GM18499 (cell line): ENCODE data around the gene ATAD3A.
A peak's percentile ranks its signal among the peaks of the same experiment; 100 is the strongest.
"Not testable (repeated sequence)": the region's sequence is repeated elsewhere in the genome, so short reads cannot be mapped to it uniquely, and the experiment has no call there.

Experiments
- ATAC-seq: cut with Tn5 transposase; IDR thresholded peaks from one replicate; pipeline ENCODE4 v1.9.1; 2021; ENCODE audit warnings: moderate number of reproducible peaks; ENCODE audit not compliant: insufficient read depth, unreplicated experiment

The ATAD3A gene

DNA sequence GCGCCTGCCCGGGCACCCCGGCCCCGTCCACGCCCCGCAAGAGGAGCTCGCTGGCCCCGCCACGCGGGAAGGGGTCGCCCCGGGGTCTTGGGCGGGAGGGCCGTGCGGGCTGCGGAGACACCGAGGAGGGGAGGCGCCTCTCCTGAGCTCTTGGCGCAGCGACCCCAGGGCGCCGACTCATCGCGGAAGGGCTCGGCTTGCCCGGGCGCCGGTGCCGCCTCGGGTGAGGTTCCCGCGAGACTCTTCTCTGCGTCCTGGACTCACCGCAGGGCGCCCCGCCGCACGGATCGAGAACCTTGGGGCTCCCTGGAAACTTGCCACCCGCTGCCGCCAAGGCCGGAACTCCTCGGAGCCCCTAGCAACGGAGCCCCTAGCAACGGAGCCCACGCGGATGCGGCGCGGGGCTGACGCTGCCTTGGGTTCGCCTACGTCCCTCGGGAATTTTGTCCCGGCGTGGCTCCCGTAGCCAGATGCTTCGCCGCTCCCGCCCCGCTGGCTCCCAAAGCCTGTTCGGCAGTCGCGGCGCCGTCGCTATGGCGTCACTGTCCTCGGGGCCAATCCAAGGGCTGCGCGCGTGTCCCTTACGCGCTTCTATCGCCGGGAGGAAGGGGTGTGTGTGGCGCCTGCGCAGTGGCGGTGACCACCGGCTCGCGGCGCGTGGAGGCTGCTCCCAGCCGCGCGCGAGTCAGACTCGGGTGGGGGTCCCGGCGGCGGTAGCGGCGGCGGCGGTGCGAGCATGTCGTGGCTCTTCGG is at the start of gene ATAD3A:
TSS of gene ATAD3A (plus strand) at position 630 of the 753 bp plus-strand sequence. CDS start at position 737, 107 bp downstream.
- ATAC-seq = peak; percentile 55

DNA sequence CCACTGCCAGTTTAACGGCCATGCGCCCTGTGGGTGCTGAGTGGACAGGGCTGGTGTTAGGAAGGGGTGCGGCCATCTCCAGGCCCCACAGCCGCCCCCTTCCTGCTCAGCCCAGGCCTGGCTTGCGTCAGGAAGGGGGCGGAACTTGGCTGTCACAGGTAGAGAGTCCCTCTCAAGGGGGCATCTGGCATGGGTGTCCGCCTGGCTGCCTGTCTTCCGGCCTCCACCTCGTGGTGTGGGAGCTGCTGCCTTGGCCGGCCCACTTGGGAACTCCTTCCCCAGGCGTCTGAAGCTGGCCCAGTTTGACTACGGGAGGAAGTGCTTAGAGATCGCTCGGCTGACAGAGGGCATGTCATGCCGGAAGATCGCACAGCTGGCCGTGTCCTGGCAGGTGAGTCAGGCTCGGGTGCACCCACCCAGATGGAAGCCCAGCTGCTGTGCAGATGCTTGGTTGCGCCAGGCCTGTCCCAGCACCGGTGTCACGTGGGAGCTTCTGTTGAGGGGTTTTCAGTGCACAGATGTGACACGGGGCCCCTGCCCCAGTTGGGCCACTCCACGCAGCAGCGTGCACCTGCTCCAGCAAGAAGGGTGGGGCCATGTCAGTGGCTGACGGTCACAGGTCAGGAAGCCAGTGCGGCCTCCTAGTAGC is 49.5 kb upstream of the ATAD3A start:
- no peak for ATAC-seq

DNA sequence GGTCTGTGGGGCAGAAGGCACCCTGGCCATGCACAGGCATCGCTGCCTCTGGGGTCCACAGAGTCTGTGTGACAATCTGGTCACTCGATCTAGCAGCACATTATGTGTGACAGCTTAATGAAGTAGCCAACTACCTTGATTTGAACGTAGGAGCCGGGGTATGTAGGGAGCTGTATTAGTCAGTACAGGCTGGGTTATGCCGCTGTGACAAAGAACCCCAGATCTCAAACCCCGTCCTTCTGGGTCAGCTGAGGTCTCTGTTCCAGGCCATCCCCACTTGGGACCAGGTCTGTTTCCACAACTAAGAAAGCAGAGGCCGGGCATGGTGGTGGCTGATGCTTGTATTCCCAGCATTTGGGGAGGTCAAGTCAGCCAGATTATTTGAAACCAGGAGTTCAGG is 48.6 kb upstream of the ATAD3A start:
- no peak for ATAC-seq

DNA sequence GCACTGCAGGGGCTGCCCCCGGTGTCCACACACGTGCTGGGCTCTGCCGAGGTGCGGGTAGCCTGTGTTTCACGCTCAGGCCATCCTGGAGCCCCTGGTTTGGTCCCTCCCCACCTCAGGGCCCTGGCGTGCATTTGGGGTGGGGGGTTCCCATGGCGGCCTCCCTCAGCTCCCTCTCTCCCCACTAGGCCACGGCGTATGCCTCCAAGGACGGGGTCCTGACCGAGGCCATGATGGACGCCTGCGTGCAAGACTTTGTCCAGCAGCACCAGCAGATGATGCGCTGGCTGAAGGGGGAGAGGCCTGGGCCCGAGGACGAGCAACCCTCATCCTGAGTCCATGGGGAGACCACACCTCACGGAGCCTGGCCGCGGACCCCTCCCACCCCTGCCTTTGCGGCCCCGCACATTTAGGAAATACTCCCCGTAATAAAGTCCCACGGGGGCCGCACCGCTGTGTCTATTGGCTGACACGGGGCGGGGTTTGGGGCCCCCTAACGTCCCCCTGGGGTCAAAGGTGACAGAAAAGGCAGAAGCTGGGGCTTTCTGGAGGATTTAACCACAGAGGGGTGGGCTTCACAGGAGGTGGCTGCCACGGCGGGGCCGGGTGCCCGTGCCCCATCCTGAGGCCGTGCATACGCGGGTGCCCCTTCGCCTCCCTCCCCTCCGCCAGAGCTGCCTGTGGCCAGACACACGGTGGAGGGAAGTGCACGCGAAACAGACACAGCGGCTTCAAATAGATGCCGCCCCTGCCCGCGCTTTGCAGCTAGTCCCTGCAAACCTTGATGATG is 43.6 kb upstream of the ATAD3A start:
- ATAC-seq = not testable (repeated sequence)

DNA sequence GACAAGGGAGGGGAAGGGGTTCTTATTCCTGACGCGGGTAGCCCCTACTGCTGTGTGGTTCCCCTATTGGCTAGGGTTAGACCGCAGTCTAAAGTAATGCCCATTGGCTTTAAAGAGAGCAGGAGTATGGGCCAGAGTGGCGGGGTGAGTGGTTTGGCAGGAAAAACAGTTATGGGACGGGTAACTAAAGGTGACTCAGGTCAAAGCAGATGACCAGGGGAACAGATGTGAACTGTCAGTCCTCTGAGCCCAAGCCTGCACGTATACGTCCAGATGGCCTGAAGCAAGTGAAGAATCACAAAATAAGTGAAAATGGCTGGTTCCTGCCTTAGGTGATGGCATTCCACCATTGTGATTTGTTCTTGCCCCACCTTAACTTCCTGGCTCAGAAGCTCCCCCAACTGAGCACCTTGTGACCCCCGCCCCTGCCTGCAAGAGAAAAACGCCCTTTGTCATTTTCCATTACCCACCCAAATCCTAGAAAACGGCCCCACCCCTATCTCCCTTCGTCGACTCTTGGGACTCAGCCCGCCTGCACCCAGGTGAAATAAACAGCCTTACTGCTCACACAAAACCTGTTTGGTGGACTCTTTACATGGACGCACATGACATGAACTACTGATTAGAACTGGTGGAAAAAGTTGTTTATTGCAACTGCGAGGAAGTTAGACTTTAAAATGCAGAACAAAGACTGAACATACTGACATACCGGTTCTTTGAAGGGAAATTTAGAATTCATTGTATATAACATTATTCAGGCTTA is 41.2 kb upstream of the ATAD3A start:
- ATAC-seq = no peak

DNA sequence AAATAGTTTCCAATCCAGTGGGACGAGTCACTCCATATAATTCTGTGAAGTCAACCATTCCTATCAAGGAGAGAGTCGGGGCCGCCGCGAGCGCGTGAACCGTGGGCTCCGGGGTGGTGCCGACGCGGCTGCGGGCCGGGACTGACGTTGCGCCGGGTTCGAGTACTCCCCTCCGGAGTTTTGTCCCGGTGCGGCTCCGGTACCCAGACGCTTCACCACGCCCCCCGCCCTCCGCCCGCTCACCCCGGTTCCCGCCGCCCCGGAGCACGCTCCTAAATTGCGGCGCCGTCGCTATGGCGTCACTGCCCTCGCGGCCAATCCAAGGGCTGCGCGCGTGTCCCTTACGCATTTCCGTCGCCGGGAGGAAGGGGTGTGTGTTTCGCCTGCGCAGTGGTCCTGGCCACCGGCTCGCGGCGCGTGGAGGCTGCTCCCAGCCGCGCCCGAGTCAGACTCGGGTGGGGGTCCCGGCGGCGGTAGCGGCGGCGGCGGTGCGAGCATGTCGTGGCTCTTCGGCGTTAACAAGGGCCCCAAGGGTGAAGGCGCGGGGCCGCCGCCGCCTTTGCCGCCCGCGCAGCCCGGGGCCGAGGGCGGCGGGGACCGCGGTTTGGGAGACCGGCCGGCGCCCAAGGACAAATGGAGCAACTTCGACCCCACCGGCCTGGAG is 40.4 kb upstream of the ATAD3A start, which contains the start of gene ATAD3B:
TSS of gene ATAD3B (plus strand) at position 377 of the 664 bp plus-strand sequence. CDS start at position 497, 120 bp downstream.
- ATAC-seq = no peak

DNA sequence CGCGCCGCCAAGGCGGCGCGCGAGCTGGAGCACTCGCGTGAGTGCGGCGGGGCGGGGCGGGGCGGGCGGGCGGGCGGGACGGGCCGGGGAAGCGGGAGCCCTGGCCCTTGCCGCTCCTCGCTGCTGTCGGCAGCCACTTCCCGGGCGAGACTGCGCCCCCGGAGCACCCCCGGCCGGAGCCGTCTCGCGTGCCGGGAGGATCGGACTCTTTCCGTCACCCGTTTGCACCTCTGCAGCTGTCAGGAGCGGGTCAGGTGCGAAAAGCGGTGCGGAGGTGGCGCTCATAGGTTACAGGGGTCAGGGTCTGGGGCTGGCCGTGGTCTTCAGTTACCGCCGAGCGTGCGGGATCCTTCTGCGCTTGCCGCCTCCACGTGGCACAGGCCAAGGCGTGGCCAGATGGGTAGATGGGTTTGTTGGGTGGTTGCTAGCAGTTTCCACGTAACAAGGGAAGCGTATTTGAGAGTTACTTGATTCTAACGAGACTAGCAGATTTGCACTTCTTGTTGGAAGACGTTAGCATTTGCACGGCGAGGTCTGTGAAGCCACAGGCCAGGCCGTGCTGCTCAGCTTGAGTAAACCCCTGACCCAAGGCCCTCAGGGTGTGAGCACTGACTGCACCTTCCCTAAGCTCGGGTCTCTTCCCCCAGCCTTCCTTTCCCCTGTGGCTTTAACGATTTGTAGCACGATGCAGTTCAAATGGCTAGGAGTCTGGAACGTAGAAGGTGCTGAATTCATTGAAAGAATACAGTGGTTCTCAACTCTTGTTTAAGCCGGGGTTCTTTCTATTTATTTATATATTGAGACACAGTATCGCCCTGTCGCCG is 39.7 kb upstream of the ATAD3A start:
- ATAC-seq = not testable (repeated sequence)

DNA sequence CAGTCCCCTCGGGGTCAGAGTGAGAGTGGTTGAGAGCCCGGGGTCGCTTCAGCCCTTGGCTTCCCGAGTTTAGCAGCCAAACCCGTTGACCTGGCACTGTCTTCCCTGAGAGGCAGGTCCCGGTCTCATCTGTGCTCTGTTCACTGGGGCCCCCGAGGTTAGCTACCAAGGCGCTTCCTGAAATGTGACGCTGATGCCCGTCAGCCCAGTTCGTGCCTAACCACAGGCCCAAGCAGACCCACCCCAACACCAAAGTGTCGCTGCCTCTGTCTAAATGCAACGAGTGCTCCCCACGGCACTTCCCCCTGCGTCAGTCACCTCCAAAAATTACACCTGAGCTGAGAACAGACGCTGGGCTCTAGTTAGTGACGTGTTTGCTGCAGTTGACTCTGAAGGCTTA is 36.0 kb upstream of the ATAD3A start:
- ATAC-seq = not testable (repeated sequence)

DNA sequence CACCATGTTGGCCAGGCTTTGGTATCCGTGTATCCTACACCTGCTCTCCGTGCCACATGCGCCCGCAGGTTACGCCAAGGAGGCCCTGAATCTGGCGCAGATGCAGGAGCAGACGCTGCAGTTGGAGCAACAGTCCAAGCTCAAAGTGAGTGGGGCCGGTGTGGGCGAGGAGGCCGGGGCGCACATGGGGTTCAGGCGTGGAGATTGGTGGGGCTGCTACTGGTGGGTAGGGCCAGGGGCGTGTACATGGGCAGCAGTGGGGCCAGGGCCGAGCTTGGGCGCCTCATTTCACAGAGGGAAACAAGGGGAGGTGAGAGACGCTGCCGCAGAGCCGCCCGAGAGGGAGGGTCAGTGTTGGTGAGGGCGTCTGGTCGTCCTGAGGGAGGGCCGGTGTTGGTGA is 34.8 kb upstream of the ATAD3A start:
- ATAC-seq = no peak

DNA sequence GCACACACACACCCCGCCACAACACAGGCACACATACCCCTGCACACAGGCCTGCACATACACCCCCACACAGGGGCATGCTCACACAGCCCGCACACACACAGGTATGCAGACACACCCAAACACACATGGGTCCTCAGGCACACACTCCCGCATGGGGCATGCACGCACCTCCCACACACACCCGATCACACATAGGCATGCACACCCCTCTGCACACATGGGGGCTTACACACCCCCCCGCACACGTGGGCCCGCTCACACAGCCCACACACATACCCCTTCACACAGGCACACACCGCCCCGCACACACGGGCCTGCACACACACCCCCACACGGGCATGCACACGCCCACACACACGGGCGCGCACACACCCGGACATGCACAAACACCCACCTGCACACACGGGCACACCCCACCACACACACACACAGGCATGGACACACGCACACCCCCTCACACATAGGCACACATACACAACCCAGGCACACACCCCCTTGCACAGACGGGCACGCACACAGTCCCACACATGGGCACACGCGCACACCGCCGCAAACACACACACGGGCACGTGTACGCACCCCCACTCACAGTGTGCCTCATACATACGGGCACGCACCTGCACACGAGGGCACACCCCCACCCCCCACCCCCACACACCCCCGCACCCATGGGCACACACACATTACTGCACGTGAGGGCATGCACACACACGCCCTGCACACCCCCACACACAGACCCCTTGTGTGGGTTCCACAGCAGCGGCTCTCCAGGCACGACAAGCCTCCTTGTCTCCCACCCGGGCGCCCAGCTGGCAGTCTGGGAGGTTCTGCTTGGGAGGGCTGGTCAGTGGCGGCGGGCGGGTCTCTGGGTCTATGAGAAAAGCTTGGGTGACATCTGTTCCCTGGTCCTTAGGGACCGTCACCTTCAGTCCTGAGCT is 32.1 kb upstream of the ATAD3A start:
- ATAC-seq = no peak

DNA sequence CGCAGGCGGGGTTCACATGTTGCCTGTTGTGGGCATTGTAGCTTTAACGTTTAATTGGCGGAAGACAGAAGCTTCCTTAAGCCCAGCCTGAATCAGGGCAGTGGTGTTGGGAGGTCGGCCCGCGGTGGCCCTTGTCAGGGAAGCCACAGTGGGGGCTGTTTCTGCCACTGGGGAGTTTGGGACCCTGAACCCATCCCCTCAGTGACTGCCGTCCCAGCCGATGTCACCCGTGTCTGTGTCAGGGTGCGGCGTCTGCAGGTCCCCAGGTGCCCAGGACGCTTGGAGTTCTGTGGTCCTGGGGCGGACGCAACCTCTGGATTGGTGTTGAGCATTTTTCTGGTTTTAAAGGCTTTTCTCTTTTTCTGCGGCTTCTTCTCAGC is 31.5 kb upstream of the ATAD3A start:
- not testable (repeated sequence) for ATAC-seq

DNA sequence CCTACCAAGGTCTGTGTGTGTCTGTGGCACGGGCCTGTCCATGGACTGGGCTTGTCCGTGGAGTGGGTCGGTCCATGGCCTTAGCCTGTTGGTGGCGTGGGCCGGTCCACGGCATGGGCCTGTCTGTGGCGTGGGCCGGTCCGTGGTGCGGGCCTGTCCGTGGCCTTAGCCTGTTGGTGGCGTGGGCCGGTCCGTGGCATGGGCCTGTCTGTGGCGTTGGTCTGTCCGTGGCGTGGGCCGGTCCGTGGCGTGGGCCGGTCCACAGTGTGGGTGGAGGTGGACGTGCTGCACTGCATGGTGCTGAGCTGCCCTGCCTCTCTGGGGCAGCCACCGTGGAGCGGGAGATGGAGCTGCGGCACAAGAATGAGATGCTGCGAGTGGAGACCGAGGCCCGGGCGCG is 30.2 kb upstream of the ATAD3A start:
- not testable (repeated sequence) for ATAC-seq

DNA sequence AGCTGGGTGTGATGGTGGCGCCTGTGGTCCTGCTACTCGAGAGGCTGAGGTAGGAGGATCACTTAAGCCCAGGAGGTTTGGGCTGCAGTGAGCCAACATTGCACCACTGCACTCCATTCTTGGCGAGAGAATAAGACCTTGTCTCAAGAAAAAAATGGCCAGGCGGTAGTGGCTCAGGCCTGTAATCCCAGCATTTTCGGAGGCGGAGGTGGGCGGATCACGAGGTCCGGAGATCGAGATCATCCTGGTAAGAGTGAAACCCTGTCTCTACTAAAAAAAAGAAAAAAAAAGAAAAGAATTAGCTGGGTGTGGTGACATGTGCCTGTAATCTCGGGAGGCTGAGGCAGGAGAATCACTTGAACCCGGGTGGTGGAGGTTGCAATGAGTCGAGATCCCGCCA is 29.1 kb upstream of the ATAD3A start:
- ATAC-seq = no peak

DNA sequence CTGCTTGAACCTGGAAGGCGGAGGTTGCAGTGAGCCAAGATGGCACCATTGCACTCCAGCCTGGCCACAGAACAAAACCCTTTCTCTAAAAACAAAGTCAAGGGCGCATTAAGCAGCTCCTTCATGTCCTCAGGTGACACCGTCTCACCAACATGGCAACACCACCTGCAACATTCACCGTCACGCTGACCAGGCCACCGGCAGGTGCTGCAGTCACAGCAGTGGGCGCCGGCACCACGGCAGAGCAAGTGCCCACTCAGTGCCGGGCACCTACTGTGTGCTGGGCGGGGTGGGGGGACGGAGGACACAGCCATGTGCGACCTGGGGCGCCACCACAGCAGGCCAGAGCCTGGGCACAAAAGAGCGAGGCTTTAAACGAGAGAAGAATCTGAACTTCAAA is 28.2 kb upstream of the ATAD3A start:
- ATAC-seq = no peak

DNA sequence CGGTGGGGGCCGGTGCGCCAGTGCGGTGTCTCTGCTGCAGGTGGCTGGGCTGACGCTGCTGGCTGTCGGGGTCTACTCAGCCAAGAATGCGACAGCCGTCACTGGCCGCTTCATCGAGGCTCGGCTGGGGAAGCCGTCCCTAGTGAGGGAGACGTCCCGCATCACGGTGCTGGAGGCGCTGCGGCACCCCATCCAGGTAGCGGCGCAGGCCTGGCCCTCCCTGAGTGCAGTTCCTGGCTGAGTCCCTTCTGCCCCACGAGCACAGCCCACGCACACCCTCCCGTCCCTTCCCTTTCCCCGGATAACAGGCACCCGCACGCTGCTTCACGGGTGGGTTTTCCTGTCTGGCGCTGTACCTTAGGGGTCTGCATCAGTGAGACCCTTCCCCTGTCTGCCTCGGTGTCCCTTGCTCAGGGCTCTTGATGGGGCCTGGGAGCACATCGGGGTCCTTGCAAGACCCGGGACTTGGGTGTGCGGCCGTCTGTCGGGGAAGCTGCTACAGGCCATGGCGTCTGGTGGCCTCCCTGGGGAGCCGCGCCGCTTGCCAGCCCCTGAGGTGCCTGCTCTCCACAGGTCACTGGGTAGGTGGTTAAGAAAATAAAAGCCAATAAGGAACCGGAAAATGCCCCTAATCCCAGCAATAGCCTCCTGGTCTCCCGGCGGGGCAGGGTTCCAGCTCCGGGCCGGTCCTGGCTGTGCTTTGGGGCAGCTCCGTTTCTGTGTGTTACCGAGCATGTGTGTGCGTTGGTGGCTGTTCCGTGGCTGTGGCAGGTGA is 26.8 kb upstream of the ATAD3A start:
- not testable (repeated sequence) for ATAC-seq

DNA sequence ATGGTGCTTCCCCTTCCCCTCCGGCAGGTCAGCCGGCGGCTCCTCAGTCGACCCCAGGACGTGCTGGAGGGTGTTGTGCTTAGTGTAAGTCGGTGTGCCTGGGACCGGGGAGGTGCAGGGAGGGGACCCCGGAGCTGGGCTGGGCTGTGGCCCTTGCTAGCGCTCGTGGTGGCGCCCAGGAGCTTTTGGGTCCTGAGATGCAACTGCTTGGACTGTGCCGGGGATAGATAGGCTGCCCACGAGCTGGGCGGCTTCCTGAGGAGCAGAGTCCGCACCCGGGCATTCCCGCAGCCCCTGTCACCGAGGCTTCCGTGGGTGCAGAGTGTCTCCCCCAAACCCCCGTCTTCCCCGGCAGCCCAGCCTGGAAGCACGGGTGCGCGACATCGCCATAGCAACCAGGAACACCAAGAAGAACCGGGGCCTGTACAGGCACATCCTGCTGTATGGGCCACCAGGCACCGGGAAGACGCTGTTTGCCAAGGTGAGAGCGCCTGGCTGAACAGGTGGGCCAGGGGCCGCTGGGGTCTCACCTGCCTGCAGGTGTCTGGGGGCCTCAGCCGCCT is 26.1 kb upstream of the ATAD3A start:
- not testable (repeated sequence) for ATAC-seq

DNA sequence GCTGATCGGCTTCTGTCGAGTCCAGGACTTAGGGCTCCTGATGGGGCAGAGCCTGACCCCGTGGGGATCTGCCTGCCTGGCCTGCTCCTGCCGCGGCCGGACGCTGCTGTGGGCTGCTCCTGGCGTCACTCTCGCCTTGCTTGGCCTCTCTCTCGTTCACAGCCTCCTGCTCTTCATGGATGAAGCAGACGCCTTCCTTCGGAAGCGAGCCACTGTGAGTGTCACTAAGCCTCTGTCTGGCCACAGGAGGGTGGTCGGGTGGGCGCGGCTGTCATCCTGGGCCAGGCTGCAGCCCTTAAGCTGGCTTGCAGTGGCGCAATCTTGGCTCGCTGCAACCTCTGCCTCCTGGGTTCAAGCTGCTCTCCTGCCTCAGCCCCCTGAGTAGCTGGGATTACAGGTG is 24.3 kb upstream of the ATAD3A start:
- ATAC-seq = no peak
